ENCODE results near the gene PIP4K2A. TPM values are rescaled to one million over a fixed set of nuclear protein-coding genes. Genes with fewer than 3 reads are reported as not detected.
"Not testable (repeated sequence)": the region's sequence is repeated elsewhere in the genome, so short reads cannot be mapped to it uniquely, and the experiment has no call there.

Gene PIP4K2A
- total RNA-seq, 4 donors from 2014 or later, result 7.4 to 60.3 (median 9.9) TPM

GRCh38 chr10:22693371-22693784 is 21.0 kb downstream of the PIP4K2A start:
- Histone ChIP-seq H3K36me3 (no peaks in the 10 kb centered on the region), H3K9me3 (no peaks in the 10 kb centered on the region), H3K27me3 (no peaks in the 10 kb centered on the region), H3K27ac (no peak overlapping the region), H3K4me3 (no peak overlapping the region), H3K4me1 (peaks cover 13% of the 10 kb centered on the region)
- TF ChIP-seq EP300 (IDR thresholded peaks at IDR 0.05) (no peak), POLR2A (IDR thresholded peaks at IDR 0.05) (no peak), CTCF (IDR thresholded peaks at IDR 0.05) (no peak), POLR2AphosphoS5 (IDR thresholded peaks at IDR 0.05) (no peak)
- WGBS, result 51% methylated on average over 5 of the region's 5 CpGs
- no peak for DNase-seq (ENCODE audit: low spot score in 2 of 2)

- not testable (repeated sequence) for H3K27ac ChIP-seq; H3K9me3 ChIP-seq; H3K27me3 ChIP-seq; H3K36me3 ChIP-seq; H3K4me3 ChIP-seq; DNase-seq (ENCODE audit: low spot score in 2 of 2)
- WGBS, result 95% methylated on average over 5 of the region's 5 CpGs
- peaks cover 13% of the 10 kb centered on the region for H3K4me1 ChIP-seq
Observed at GRCh38 chr10:22692119-22692518, 22.3 kb downstream of the PIP4K2A start.

- Histone ChIP-seq H3K27me3 (no peaks in the 10 kb centered on the region), H3K9me3 (no peaks in the 10 kb centered on the region), H3K36me3 (no peaks in the 10 kb centered on the region), H3K4me1 (peaks cover 21% of the 10 kb centered on the region), H3K4me3 (no peak overlapping the region), H3K27ac (no peak overlapping the region)
- WGBS, result 66% methylated on average over 9 of the region's 9 CpGs
- TF ChIP-seq CTCF (IDR thresholded peaks at IDR 0.05) (no peak), POLR2AphosphoS5 (IDR thresholded peaks at IDR 0.05) (no peak), POLR2A (IDR thresholded peaks at IDR 0.05) (no peak), EP300 (IDR thresholded peaks at IDR 0.05) (no peak)
- DNase-seq (ENCODE audit: low spot score in 2 of 2), result no peak
Observed at GRCh38 chr10:22690614-22691431, 23.6 kb downstream of the PIP4K2A start.

- 88% methylated on average over 2 of the region's 2 CpGs for WGBS
Observed at GRCh38 chr10:22690158-22690557, 24.2 kb downstream of the PIP4K2A start.

GRCh38 chr10:22686347-22686746 is 28.0 kb downstream of the PIP4K2A start:
- Histone ChIP-seq H3K36me3 (no peaks in the 10 kb centered on the region), H3K4me1 (peaks cover 52% of the 10 kb centered on the region), H3K9me3 (no peaks in the 10 kb centered on the region), H3K27me3 (no peaks in the 10 kb centered on the region), H3K27ac (no peak overlapping the region), H3K4me3 (no peak overlapping the region)
- 64% methylated on average over 1 of the region's 1 CpG for WGBS
- no peak for DNase-seq (ENCODE audit: low spot score in 2 of 2)
- no peak for TF ChIP-seq POLR2AphosphoS5 (IDR thresholded peaks at IDR 0.05)
- TF ChIP-seq POLR2A (IDR thresholded peaks at IDR 0.05), result no peak
- TF ChIP-seq CTCF (IDR thresholded peaks at IDR 0.05), result no peak
- no peak for TF ChIP-seq EP300 (IDR thresholded peaks at IDR 0.05)

More at GRCh38 chr10:22690158-22690557, 24.2 kb downstream of the PIP4K2A start:
- no peaks in the 10 kb centered on the region for H3K36me3 ChIP-seq
- no peak for DNase-seq (ENCODE audit: low spot score in 2 of 2)
- no peak overlapping the region for H3K27ac ChIP-seq
- TF ChIP-seq EP300 (IDR thresholded peaks at IDR 0.05), result no peak
- no peak for TF ChIP-seq POLR2AphosphoS5 (IDR thresholded peaks at IDR 0.05)
- TF ChIP-seq CTCF (IDR thresholded peaks at IDR 0.05), result no peak
- TF ChIP-seq POLR2A (IDR thresholded peaks at IDR 0.05), result no peak
- H3K4me3 ChIP-seq, result no peak overlapping the region
- H3K9me3 ChIP-seq, result no peaks in the 10 kb centered on the region
- peaks cover 24% of the 10 kb centered on the region for H3K4me1 ChIP-seq
- H3K27me3 ChIP-seq, result no peaks in the 10 kb centered on the region

All from suprapubic skin (tissue), 4 donors.